Measurements from ENCODE around the gene PARD6G.

DNA sequence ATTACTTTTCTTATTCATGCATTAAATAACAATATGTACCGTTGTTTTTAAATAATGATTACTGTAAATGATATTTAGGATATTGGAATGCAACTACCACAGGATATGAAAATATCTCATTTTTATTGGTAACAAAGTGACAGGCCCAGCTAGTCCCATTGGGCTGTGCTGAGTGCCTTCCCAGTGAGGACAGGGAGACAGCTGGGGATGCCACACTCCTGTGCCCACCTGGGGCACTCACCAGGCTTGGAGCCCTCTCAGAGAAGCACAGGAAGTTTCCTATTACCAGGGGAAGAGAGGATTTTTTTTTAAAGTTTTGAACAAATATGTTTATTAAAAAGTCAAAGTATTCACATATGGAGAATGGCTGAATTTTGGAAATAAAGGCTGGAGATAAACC is 48.9 kb downstream of the PARD6G start:
- TF ChIP-seq, protein P1, sequence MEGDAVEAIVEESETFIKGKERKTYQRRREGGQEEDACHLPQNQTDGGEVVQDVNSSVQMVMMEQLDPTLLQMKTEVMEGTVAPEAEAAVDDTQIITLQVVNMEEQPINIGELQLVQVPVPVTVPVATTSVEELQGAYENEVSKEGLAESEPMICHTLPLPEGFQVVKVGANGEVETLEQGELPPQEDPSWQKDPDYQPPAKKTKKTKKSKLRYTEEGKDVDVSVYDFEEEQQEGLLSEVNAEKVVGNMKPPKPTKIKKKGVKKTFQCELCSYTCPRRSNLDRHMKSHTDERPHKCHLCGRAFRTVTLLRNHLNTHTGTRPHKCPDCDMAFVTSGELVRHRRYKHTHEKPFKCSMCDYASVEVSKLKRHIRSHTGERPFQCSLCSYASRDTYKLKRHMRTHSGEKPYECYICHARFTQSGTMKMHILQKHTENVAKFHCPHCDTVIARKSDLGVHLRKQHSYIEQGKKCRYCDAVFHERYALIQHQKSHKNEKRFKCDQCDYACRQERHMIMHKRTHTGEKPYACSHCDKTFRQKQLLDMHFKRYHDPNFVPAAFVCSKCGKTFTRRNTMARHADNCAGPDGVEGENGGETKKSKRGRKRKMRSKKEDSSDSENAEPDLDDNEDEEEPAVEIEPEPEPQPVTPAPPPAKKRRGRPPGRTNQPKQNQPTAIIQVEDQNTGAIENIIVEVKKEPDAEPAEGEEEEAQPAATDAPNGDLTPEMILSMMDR (IDR thresholded peaks at IDR 0.05; ENCODE audit: control extremely low read depth in 1 of 3, insufficient read depth in 1 of 3, low read depth in 1 of 3, low read length in 3 of 3): no peak
- TF ChIP-seq SP1 (IDR thresholded peaks at IDR 0.05; ENCODE audit: low read depth, low read length) (no peak), CEBPB (IDR thresholded peaks at IDR 0.05; ENCODE audit: low read depth, low read length) (no peak), EZH2 (IDR thresholded peaks at IDR 0.05; ENCODE audit: low read depth, low read length, severe bottlenecking) (no peak), POLR2A (IDR thresholded peaks at IDR 0.05; ENCODE audit: control extremely low read depth in 1 of 2, low read depth in 2 of 2, low read length in 2 of 2) (no peak)

Measured in H1 (cell line).